K562 (cell line): ENCODE results near the gene TPGS1. TPM values are rescaled to one million over a fixed set of nuclear protein-coding genes. Genes with fewer than 3 reads are reported as not detected.
A peak's percentile ranks its signal among the peaks of the same experiment; 100 is the strongest.

ENCODE experiments used
- ADNP ChIP-seq: fragments of 200-800 bp; sonication (Bioruptor generic); IDR thresholded peaks from 2 replicates; pipeline ENCODE4 v1.6.1; 2016; ENCODE audit warnings: missing genetic modification characterization, missing compliant biosample characterization
- E2F6 ChIP-seq, 2 experiments: IDR thresholded peaks; 2 replicates each; pipeline ENCODE4 v1.6.1; 2011; ENCODE audit warnings: borderline replicate concordance in 1 of 2, control low read depth in 1 of 2, low read depth in 1 of 2, low read length in 1 of 2, mild to moderate bottlenecking in 1 of 2, mixed read lengths in 1 of 2, moderate library complexity in 1 of 2; ENCODE audit not compliant: insufficient read depth in 1 of 2, insufficient read length in 1 of 2, poor library complexity in 1 of 2, severe bottlenecking in 1 of 2; ENCODE audit errors: extremely low read depth in 1 of 2
- FOXA1 ChIP-seq: fragments of 450-650 bp; IDR thresholded peaks from 2 replicates; pipeline ENCODE4 v1.6.1; 2016; ENCODE audit warnings: mild to moderate bottlenecking, borderline replicate concordance
- HDAC8 ChIP-seq: fragments of 450-650 bp; IDR thresholded peaks from 2 replicates; pipeline ENCODE4 v1.6.1; 2016; ENCODE audit warnings: mild to moderate bottlenecking, missing genetic modification characterization, moderate library complexity, missing compliant biosample characterization
- JUND ChIP-seq, 2 experiments: IDR thresholded peaks; 2 replicates in 1 of 2; 3 replicates in 1 of 2; pipeline ENCODE4 v1.6.1; 2011; ENCODE audit warnings: borderline replicate concordance in 2 of 2, low read depth in 2 of 2, low read length in 2 of 2, improper control_type of control experiment in 1 of 2, missing biosample characterization in 1 of 2, missing genetic modification characterization in 1 of 2, missing genetic modification reagents in 1 of 2
- KLF1 ChIP-seq: fragments of 450-650 bp; IDR thresholded peaks from 2 replicates; pipeline ENCODE4 v1.6.1; 2016; ENCODE audit warnings: missing genetic modification characterization, missing compliant biosample characterization
- KLF13 ChIP-seq: fragments of 450-650 bp; IDR thresholded peaks from 2 replicates; pipeline ENCODE4 v1.6.1; 2016; ENCODE audit warnings: missing genetic modification characterization, low read depth, mild to moderate bottlenecking, missing compliant biosample characterization, moderate library complexity, borderline replicate concordance
- KLF16 ChIP-seq: IDR thresholded peaks from 2 replicates; pipeline ENCODE4 v1.6.1; 2016; ENCODE audit warnings: antibody characterized with exemption
- LARP7 ChIP-seq: fragments of 450-650 bp; IDR thresholded peaks from 2 replicates; pipeline ENCODE4 v1.6.1; 2016
- MXD1 ChIP-seq: fragments of 250-450 bp; sonication (Bioruptor Pico); IDR thresholded peaks from 2 replicates; pipeline ENCODE4 v1.8.0; 2021; ENCODE audit warnings: borderline replicate concordance, mild to moderate bottlenecking, moderate library complexity; ENCODE audit not compliant: poor library complexity, severe bottlenecking
- NCOA6 ChIP-seq: fragments of 450-650 bp; IDR thresholded peaks from 2 replicates; pipeline ENCODE4 v1.6.1; 2017; ENCODE audit warnings: mild to moderate bottlenecking
- RCOR1 ChIP-seq, 2 experiments: IDR thresholded peaks; 2 replicates each; pipeline ENCODE4 v1.6.1; 2012; ENCODE audit warnings: low read depth in 2 of 2, low read length in 2 of 2, borderline replicate concordance in 1 of 2, improper control_type of control experiment in 1 of 2
- RUNX1 ChIP-seq: sonication (generic); IDR thresholded peaks from 2 replicates; pipeline ENCODE4 v1.6.1; 2016; ENCODE audit warnings: antibody characterized with exemption, low read depth
- TAF7 ChIP-seq: fragments of 450-650 bp; IDR thresholded peaks from 2 replicates; pipeline ENCODE4 v1.6.1; 2016; ENCODE audit warnings: missing genetic modification characterization, missing compliant biosample characterization
- TEAD4 ChIP-seq, 2 experiments: sonication (generic) in 1 of 2; formaldehyde crosslinking in 1 of 2; IDR thresholded peaks; 2 replicates each; pipeline versions ENCODE4 v1.6.1 to v1.8.0; 2012 to 2022; ENCODE audit warnings: borderline replicate concordance in 1 of 2, inconsistent platforms in 1 of 2, low read length in 1 of 2, mild to moderate bottlenecking in 1 of 2, missing genetic modification reagents in 1 of 2
- TFE3 ChIP-seq: fragments of 450-650 bp; formaldehyde crosslinking; IDR thresholded peaks from 2 replicates; pipeline ENCODE4 v1.4.0; 2020; ENCODE audit warnings: mild to moderate bottlenecking, mixed read lengths
- USF2 ChIP-seq: sonication (generic); formaldehyde crosslinking; IDR thresholded peaks from 2 replicates; pipeline ENCODE4 v1.5.0; 2020; ENCODE audit warnings: missing genetic modification reagents
- ZBTB1 ChIP-seq: sonication (generic); formaldehyde crosslinking; IDR thresholded peaks from 2 replicates; pipeline ENCODE4 v1.8.1; 2023; ENCODE audit warnings: missing genetic modification reagents, low read depth, mild to moderate bottlenecking, borderline replicate concordance
- ZNF253 ChIP-seq: fragments of 250-450 bp; sonication (Bioruptor Pico); conservative IDR thresholded peaks from 2 replicates; pipeline ENCODE4 v1.6.1; 2021; ENCODE audit warnings: mild to moderate bottlenecking
- ZNF408 ChIP-seq: fragments of 250-450 bp; sonication (Bioruptor Pico); IDR thresholded peaks from 2 replicates; pipeline ENCODE4 v1.4.0; 2020; ENCODE audit warnings: low read depth, mild to moderate bottlenecking, moderate library complexity
- ZNF507 ChIP-seq: conservative IDR thresholded peaks from 2 replicates; pipeline ENCODE4 v1.6.1; 2017; ENCODE audit warnings: missing genetic modification characterization, missing compliant biosample characterization
- ZNF778 ChIP-seq: fragments of 450-650 bp; formaldehyde crosslinking; IDR thresholded peaks from 2 replicates; pipeline ENCODE4 v1.4.0; 2020; ENCODE audit warnings: mild to moderate bottlenecking, moderate library complexity
- polyA plus RNA-seq, 8 experiments: library from polyadenylated mRNA; depleted of rRNA in 4 of 8; stranded (reverse) in 5 of 8; unstranded in 3 of 8; fragments of >200 nt; fragmentation: Nextera tagmentation in 2 of 8; fragmentation: Illumina TruSeq in 1 of 8; extraction: Ambion mirVana in 2 of 8; extraction: Trizol in 1 of 8; gene quantifications; 2 replicates each; pipeline versions ENCODE4 v1.2.1 to v1.2.3, GENCODE V29; 2011 to 2014; ENCODE audit warnings: inconsistent platforms in 1 of 8, missing spikeins in 1 of 8
- total RNA-seq, 7 experiments: library from RNA; depleted of rRNA in 6 of 7; stranded (reverse); fragments of >200 nt in 6 of 7; fragmentation: Illumina TruSeq in 2 of 7; extraction: Trizol in 2 of 7; gene quantifications; 2 replicates each; pipeline versions ENCODE4 v1.2.1 to v1.2.3, GENCODE V29; 2011 to 2021; ENCODE audit warnings: low replicate concordance in 1 of 7

Gene TPGS1
- total and polyA plus RNA-seq, 9 of the 15 experiments (the other 6 are each of a cell fraction or from before 2014, with no cell fraction given) = 0.30 to 31.6 (median 1.2) TPM; not detected in 2

GRCh38 chr19:488505-489417 lies 18.5 kb upstream of the TPGS1 start (continued):
- no peak for TF ChIP-seq TEAD4 (IDR thresholded peaks at IDR 0.05; ENCODE audit: low read length)
- no peak for TF ChIP-seq TEAD4 (CRISPR knock-in tag; IDR thresholded peaks at IDR 0.05; ENCODE audit: borderline replicate concordance)
- TF ChIP-seq LARP7 = no peak
- peak; percentile 69 to 81 for TF ChIP-seq E2F6 (IDR thresholded peaks at IDR 0.05; ENCODE audit: borderline replicate concordance in 1 of 2, extremely low read depth in 1 of 2, insufficient read depth in 1 of 2, insufficient read length in 1 of 2, low read depth in 1 of 2, low read length in 1 of 2, poor library complexity in 1 of 2, severe bottlenecking in 1 of 2)
- 0 out of 4 replicates have a peak, but pooled peaks of 1 of the 2 experiments have one; percentile 4 for TF ChIP-seq RCOR1 (IDR thresholded peaks at IDR 0.05; ENCODE audit: borderline replicate concordance in 1 of 2, low read depth in 2 of 2, low read length in 2 of 2)
- TF ChIP-seq HDAC8 (tag) = 0 out of 2 replicates have a peak, but pooled peaks have one; percentile 46
- TF ChIP-seq KLF13 (tag) = 0 out of 2 replicates have a peak, but pooled peaks have one; percentile 70
- no peak for TF ChIP-seq NCOA6
- no peak for TF ChIP-seq RUNX1
- TF ChIP-seq KLF16 = no peak
- no peak for TF ChIP-seq MXD1
- TF ChIP-seq TAF7 (tag) = no peak
- 0 out of 2 replicates have a peak, but pooled peaks have one; percentile 17 for TF ChIP-seq ADNP (tag)
- no peak for TF ChIP-seq ZNF253 (CRISPR knock-in tag)
- TF ChIP-seq ZNF408 (CRISPR knock-in tag) = no peak
- peak; percentile 43; the same call in 1 of the 2 replicates for TF ChIP-seq JUND (IDR thresholded peaks at IDR 0.05; ENCODE audit: borderline replicate concordance, low read depth, low read length)
- no peak for TF ChIP-seq JUND (tag; IDR thresholded peaks at IDR 0.05; ENCODE audit: borderline replicate concordance, low read depth, low read length)
- no peak for TF ChIP-seq TFE3 (CRISPR knock-in tag)
- no peak for TF ChIP-seq FOXA1
- TF ChIP-seq ZNF778 (CRISPR knock-in tag) = no peak
- peak; percentile 98 for TF ChIP-seq ZBTB1
- peak; percentile 76 for TF ChIP-seq KLF1 (tag)
- TF ChIP-seq ZNF507 (tag) = no peak
- TF ChIP-seq USF2 (CRISPR knock-in tag) = no peak; the same call in 1 of the 2 replicates
